Activated CD4-positive, alpha-beta memory T cell treated with anti-CD3 and anti-CD28 coated beads, Interleukin-2, amount 10 ng/mL, durations not matched to agents 7 days and 5 days (primary cell): ENCODE measurements around the gene FCHO2. TPM values are rescaled to one million over a fixed set of nuclear protein-coding genes. Genes with fewer than 3 reads are reported as not detected.
"Not testable (repeated sequence)": the region's sequence is repeated elsewhere in the genome, so short reads cannot be mapped to it uniquely, and the experiment has no call there.

Experiments used
- CTCF ChIA-PET: fragments of 350-600 bp; sonication (Branson Sonifier 250); formaldehyde crosslinking; loops from one replicate; lab custom pipeline; 2021; ENCODE audit warnings: antibody characterized with exemption, inconsistent platforms; lab: Charles Lee
- POLR2A ChIA-PET: fragments of 350-600 bp; sonication (Branson Sonifier 250); formaldehyde crosslinking; loops from one replicate; lab custom pipeline; 2021; ENCODE audit warnings: antibody characterized with exemption; lab: Charles Lee
- DNase-seq: peaks from one replicate; pipeline ENCODE4 v3.0.0-alpha.2; 2020
- H3K27ac Mint-ChIP-seq: one replicate; pipeline ENCODE4 v1.8.0; 2021; ENCODE audit warnings: mild to moderate bottlenecking, mixed read lengths
- H3K27me3 Mint-ChIP-seq: one replicate; pipeline ENCODE4 v1.8.0; 2021; ENCODE audit warnings: mixed read lengths
- H3K36me3 Mint-ChIP-seq: one replicate; pipeline ENCODE4 v1.8.0; 2021; ENCODE audit warnings: low read depth, mixed read lengths
- H3K4me1 Mint-ChIP-seq: one replicate; pipeline ENCODE4 v1.8.0; 2021; ENCODE audit warnings: mixed read lengths
- H3K4me3 Mint-ChIP-seq: one replicate; pipeline ENCODE4 v1.8.0; 2021; ENCODE audit warnings: mild to moderate bottlenecking, mixed read lengths
- H3K9me3 Mint-ChIP-seq: one replicate; pipeline ENCODE4 v1.8.0; 2021; ENCODE audit warnings: mixed read lengths
- total RNA-seq, 2 experiments: library from RNA; stranded (reverse); gene quantifications; one replicate each; pipeline ENCODE4 v1.2.3, GENCODE V29; 2021

FCHO2 gene
- total RNA-seq, 2 experiments from 2014 or later = 3.1 to 3.5 TPM

DNA sequence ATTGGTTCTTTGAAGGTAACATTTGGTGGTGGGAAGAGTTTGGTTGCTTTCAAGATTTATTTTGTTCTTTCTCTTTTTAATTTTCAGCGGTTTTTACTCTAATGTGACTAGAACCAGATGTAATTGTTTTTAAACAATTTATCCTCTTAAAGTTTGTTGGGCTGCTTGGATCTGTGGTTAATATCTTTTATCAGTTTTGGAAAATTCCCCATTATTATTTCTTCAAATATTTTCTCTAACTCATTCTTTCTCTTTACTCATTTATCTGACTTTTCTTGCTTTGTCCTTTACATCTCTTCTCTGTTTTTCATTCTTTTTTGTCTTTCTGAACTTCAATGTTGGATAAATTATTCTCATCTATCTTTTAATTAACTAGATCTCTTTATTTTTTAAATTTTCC lies 29.9 kb downstream of the FCHO2 start:
- Mint-ChIP-seq H3K4me1 (peaks cover 2% of the 10 kb centered on the region), H3K4me3 (no peak overlapping the region), H3K27me3 (no peaks in the 10 kb centered on the region), H3K9me3 (no peaks in the 10 kb centered on the region), H3K36me3 (no peaks in the 10 kb centered on the region), H3K27ac (no peak overlapping the region)
- CTCF ChIA-PET = no interaction called here
- DNase-seq = no peak
- POLR2A ChIA-PET = no interaction called here

GRCh38 chr5:72988769-72989168 lies 32.9 kb downstream of the FCHO2 start:
- DNase-seq = no peak
- no peak overlapping the region for H3K27ac Mint-ChIP-seq
- H3K4me3 Mint-ChIP-seq = no peak overlapping the region
- ChIA-PET POLR2A (no interaction called here), CTCF (no interaction called here)
- H3K4me1 Mint-ChIP-seq = peaks cover 6% of the 10 kb centered on the region
- peaks cover 7% of the 10 kb centered on the region for H3K27me3 Mint-ChIP-seq
- H3K36me3 Mint-ChIP-seq = peaks cover 1% of the 10 kb centered on the region
- H3K9me3 Mint-ChIP-seq = no peaks in the 10 kb centered on the region

- H3K9me3 Mint-ChIP-seq = no peaks in the 10 kb centered on the region
- no peak overlapping the region for H3K4me3 Mint-ChIP-seq
- ChIA-PET POLR2A (no interaction called here), CTCF (interaction anchor here (1.2 kb wide), 1 partner anchor 35 kb away, joined by 4 read pairs; the partner anchor contains the start of gene FCHO2)
- peaks cover 4% of the 10 kb centered on the region for H3K36me3 Mint-ChIP-seq
- H3K27ac Mint-ChIP-seq = no peak overlapping the region
- no peak for DNase-seq
- H3K4me1 Mint-ChIP-seq = peaks cover 6% of the 10 kb centered on the region
- H3K27me3 Mint-ChIP-seq = peaks cover 11% of the 10 kb centered on the region
Measured at GRCh38 chr5:72991394-72991793, 35.6 kb downstream of the FCHO2 start.

DNA sequence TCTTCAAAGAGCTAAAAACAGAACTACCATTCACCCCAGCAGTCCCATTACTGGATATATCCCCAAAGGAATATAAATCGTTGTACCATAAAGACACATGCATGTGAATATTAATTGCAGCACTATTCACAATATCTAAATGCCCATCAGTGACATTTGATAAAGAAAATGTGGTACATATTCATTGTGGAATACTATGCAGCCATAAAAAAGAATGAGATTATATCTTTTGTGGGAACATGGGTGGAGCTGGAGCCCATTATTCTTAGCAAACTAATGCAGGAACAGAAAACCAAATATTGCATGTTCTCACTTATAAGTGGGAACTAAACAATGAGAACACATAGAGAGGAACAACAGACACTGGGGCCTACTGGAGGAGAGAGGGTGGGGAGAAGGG lies 38.7 kb downstream of the FCHO2 start:
- Mint-ChIP-seq H3K27ac (no peak overlapping the region), H3K4me3 (no peak overlapping the region), H3K36me3 (peaks cover 4% of the 10 kb centered on the region), H3K9me3 (no peaks in the 10 kb centered on the region), H3K27me3 (peaks cover 11% of the 10 kb centered on the region), H3K4me1 (peaks cover 6% of the 10 kb centered on the region)
- CTCF ChIA-PET = no interaction called here
- DNase-seq = no peak
- POLR2A ChIA-PET = no interaction called here

DNA sequence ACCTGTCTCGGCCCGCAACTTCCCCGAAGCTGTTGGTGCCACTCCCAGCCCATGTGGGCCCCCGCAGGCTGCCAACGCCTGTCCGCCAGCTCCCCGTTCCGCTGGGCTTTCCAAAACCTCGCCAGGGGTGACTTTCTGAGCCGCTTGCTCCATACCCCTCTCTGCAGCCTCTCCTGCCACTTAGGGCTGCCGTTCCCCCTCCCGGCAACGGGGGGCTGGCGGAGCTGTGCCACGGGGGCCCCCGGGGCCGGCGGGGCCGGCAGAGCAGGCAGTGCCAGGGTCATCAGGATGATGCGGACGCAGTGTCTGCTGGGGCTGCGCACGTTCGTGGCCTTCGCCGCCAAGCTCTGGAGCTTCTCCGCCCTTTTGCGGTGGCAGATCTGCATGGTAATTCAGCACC lies 40.8 kb downstream of the FCHO2 start:
- ChIA-PET POLR2A (no interaction called here), CTCF (interaction anchor here (0.6 kb wide), 1 partner anchor 40 kb away, joined by 3 read pairs; no protein-coding TSS in a partner anchor)
- Mint-ChIP-seq H3K9me3 (no peaks in the 10 kb centered on the region), H3K27ac (no peak overlapping the region), H3K4me1 (no peaks in the 10 kb centered on the region), H3K4me3 (no peak overlapping the region), H3K36me3 (peaks cover 4% of the 10 kb centered on the region), H3K27me3 (peaks cover 11% of the 10 kb centered on the region)
- no peak for DNase-seq

GRCh38 chr5:72999916-73000315 lies 44.1 kb downstream of the FCHO2 start:
- Mint-ChIP-seq H3K4me3 (no peak overlapping the region), H3K36me3 (no peaks in the 10 kb centered on the region), H3K9me3 (no peaks in the 10 kb centered on the region), H3K4me1 (no peaks in the 10 kb centered on the region), H3K27me3 (no peaks in the 10 kb centered on the region), H3K27ac (no peak overlapping the region)
- CTCF ChIA-PET = no interaction called here
- no peak for DNase-seq
- POLR2A ChIA-PET = no interaction called here

GRCh38 chr5:73005886-73006285 lies 50.0 kb downstream of the FCHO2 start:
- H3K9me3 Mint-ChIP-seq = no peaks in the 10 kb centered on the region
- H3K27me3 Mint-ChIP-seq = no peaks in the 10 kb centered on the region
- POLR2A ChIA-PET = no interaction called here
- H3K36me3 Mint-ChIP-seq = no peaks in the 10 kb centered on the region
- H3K4me3 Mint-ChIP-seq = no peak overlapping the region
- DNase-seq = no peak
- H3K4me1 Mint-ChIP-seq = no peaks in the 10 kb centered on the region
- no peak overlapping the region for H3K27ac Mint-ChIP-seq
- CTCF ChIA-PET = no interaction called here

GRCh38 chr5:73007051-73007450 lies 51.2 kb downstream of the FCHO2 start:
- Mint-ChIP-seq H3K27me3 (no peaks in the 10 kb centered on the region), H3K4me1 (no peaks in the 10 kb centered on the region), H3K27ac (no peak overlapping the region), H3K9me3 (no peaks in the 10 kb centered on the region), H3K36me3 (no peaks in the 10 kb centered on the region), H3K4me3 (no peak overlapping the region)
- POLR2A ChIA-PET = no interaction called here
- CTCF ChIA-PET = no interaction called here
- no peak for DNase-seq

DNA sequence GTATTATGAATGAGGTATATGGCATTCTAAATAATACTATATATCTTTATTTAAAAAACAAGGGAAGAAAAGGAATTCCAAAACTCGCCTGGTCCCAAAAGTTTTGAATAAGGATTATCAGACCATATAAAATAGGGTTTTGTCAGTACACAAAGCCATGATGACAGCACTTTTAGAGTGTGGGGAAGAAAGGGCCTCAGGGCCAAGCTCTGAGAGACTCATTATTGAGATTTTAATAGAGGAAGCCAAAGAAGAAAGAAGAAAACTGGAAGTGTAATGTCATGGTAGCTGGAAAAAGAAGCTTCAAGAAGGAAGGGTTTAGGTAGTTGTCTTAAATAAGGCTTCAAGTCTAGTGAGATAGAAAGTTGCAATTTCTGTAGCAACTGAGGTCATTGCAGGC lies 53.0 kb downstream of the FCHO2 start:
- CTCF ChIA-PET = interaction anchor here (0.6 kb wide), 1 partner anchor 616 kb away, joined by 3 read pairs; no protein-coding TSS in a partner anchor
- DNase-seq = no peak
- no peaks in the 10 kb centered on the region for H3K9me3 Mint-ChIP-seq
- no peaks in the 10 kb centered on the region for H3K27me3 Mint-ChIP-seq
- no peak overlapping the region for H3K4me3 Mint-ChIP-seq
- no peaks in the 10 kb centered on the region for H3K36me3 Mint-ChIP-seq
- POLR2A ChIA-PET = no interaction called here
- H3K27ac Mint-ChIP-seq = no peak overlapping the region
- no peaks in the 10 kb centered on the region for H3K4me1 Mint-ChIP-seq

DNA sequence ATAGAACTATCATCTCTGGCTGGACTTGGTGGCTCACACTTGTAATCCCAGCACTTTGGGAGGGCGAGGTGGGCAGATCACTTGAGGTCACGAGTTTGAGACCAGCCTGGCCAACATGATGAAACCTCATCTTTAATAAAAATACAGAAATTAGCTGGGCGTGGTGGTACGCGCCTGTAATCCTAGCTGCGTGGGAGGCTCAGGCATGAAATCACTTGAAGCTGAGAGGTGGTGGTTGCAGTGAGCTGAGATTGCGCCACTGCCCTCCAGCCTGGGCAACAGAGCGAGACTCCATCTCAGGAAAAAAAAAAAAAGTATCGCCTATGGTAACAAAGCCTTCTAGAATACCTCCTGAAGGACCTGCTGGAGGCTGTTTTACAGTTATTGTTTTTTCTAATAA lies 55.8 kb downstream of the FCHO2 start:
- H3K9me3 Mint-ChIP-seq, H3K27ac Mint-ChIP-seq, H3K27me3 Mint-ChIP-seq, H3K36me3 Mint-ChIP-seq, H3K4me3 Mint-ChIP-seq, H3K4me1 Mint-ChIP-seq, POLR2A ChIA-PET, DNase-seq: not testable (repeated sequence)
- CTCF ChIA-PET = interaction anchor here (0.7 kb wide), 1 partner anchor 77 kb away, joined by 3 read pairs; no protein-coding TSS in a partner anchor

DNA sequence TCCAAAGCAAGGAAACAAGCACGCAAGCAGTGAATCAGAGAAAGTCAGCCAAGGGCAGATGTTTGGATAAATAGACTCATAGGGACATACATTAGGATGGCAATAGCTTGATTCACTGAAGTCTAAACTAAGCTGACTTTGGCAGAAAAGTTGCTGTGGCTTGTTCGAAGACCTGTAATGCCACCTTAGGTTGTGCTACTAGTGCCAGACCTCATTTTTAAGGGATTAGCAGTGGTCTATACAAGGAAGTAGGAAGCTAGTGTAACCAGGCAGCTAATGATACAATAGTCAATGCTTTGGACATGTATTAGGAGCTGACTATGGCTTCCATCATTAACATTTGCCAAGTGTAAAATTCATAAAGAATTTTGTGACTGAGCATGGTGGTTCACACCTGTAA lies 63.1 kb downstream of the FCHO2 start:
- ChIA-PET CTCF (no interaction called here), POLR2A (no interaction called here)
- DNase-seq = no peak
- H3K4me1 Mint-ChIP-seq = no peaks in the 10 kb centered on the region
- no peaks in the 10 kb centered on the region for H3K27me3 Mint-ChIP-seq
- H3K4me3 Mint-ChIP-seq = no peak overlapping the region
- no peaks in the 10 kb centered on the region for H3K36me3 Mint-ChIP-seq
- no peak overlapping the region for H3K27ac Mint-ChIP-seq
- H3K9me3 Mint-ChIP-seq = no peaks in the 10 kb centered on the region

DNA sequence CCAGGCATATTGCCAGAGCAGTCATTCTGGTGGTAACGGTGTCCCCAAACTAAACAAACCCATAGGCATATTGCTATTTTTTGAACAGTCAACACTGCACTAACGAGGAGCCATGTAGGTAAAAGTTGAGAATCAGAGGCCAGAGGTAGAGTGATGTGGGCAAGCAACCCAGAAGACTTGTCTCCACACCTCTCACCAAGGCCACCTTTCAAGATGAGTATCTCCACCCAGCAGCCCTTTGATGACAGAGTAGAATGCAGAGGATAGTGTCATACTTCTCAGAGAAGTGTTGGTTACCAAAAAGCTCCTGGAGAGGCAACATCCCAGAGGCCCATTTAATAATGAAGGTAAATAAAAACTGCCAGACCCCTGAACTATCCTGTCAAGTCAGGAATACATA lies 63.9 kb downstream of the FCHO2 start:
- H3K36me3 Mint-ChIP-seq = no peaks in the 10 kb centered on the region
- H3K4me1 Mint-ChIP-seq = no peaks in the 10 kb centered on the region
- POLR2A ChIA-PET = no interaction called here
- H3K4me3 Mint-ChIP-seq = no peak overlapping the region
- CTCF ChIA-PET = no interaction called here
- H3K27me3 Mint-ChIP-seq = no peaks in the 10 kb centered on the region
- no peak for DNase-seq
- H3K27ac Mint-ChIP-seq = no peak overlapping the region
- H3K9me3 Mint-ChIP-seq = no peaks in the 10 kb centered on the region

GRCh38 chr5:73022471-73023169 lies 66.8 kb downstream of the FCHO2 start:
- no peak overlapping the region for H3K4me3 Mint-ChIP-seq
- ChIA-PET POLR2A (no interaction called here), CTCF (no interaction called here)
- no peak for DNase-seq
- H3K27ac Mint-ChIP-seq = no peak overlapping the region
- H3K9me3 Mint-ChIP-seq = no peaks in the 10 kb centered on the region
- no peaks in the 10 kb centered on the region for H3K27me3 Mint-ChIP-seq
- H3K4me1 Mint-ChIP-seq = no peaks in the 10 kb centered on the region
- no peaks in the 10 kb centered on the region for H3K36me3 Mint-ChIP-seq

DNA sequence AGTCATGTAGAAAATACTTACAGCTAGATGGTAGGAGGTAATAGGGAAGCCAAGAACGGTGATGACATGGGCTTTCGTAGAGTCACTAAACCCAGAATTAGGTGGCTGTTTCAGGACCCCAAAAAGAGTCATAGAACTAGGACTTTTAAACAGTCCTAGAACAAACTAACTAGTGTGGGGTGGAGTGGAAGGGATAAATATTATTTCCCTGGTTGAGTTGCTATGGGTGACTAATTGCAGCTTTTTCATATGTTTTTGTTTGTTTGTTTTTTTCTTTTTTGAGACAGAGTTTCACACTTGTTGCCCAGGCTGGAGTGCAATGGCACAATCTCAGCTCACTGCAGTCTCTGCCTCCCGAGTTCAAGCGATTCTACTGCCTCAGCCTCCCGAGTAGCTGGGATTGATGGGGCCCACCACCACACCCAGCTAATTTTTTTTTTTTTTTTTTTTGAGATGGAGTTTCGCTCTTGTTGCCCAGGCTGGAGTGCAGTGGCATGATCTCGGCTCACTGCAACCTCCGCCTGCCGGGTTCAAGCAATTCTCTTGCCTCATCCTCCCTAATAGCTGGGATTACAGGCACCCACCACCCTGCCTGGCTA lies 69.2 kb downstream of the FCHO2 start:
- CTCF ChIA-PET = interaction anchor here (0.6 kb wide), 1 partner anchor 81 kb away, joined by 3 read pairs; no protein-coding TSS in a partner anchor
- H3K4me1 Mint-ChIP-seq, POLR2A ChIA-PET, H3K27me3 Mint-ChIP-seq, DNase-seq, H3K27ac Mint-ChIP-seq, H3K36me3 Mint-ChIP-seq, H3K4me3 Mint-ChIP-seq, H3K9me3 Mint-ChIP-seq: not testable (repeated sequence)
